A673 (cell line): ENCODE results near the gene PDPR. TPM values are rescaled to one million over a fixed set of nuclear protein-coding genes. Genes with fewer than 3 reads are reported as not detected.
"Not testable (repeated sequence)": the region's sequence is repeated elsewhere in the genome, so short reads cannot be mapped to it uniquely, and the experiment has no call there.

Source experiments
- BruUV-seq: library from RNA; stranded (reverse); fragments of 400-500 nt; replicated peaks from 2 replicates; lab custom pipeline; 2021; lab: Mats Ljungman, UMichigan
- CTCF ChIA-PET: fragments of 300-600 bp; sonication (Branson Sonifier 250); formaldehyde crosslinking; loops from one replicate; lab custom pipeline; 2022; ENCODE audit warnings: antibody characterized with exemption; lab: Charles Lee
- POLR2A ChIA-PET: fragments of 300-600 bp; sonication (Branson Sonifier 250); formaldehyde crosslinking; loops from one replicate; lab custom pipeline; 2022; ENCODE audit warnings: antibody characterized with exemption; ENCODE audit not compliant: low non-redundant PET; lab: Charles Lee
- DNase-seq: peaks from one replicate; pipeline ENCODE4 v3.0.0-alpha.2; 2015; ENCODE audit warnings: low spot score
- H3K27ac ChIP-seq: fragments of 200-600 bp; sonication (generic); 2 replicates; pipeline ENCODE4 v1.5.1; 2016; ENCODE audit warnings: mixed run types, low read depth, mild to moderate bottlenecking, mixed read lengths, antibody characterized with exemption, low read length; ENCODE audit not compliant: poor library complexity, severe bottlenecking
- H3K27me3 ChIP-seq: fragments of 200-600 bp; sonication (generic); replicated peaks from 2 replicates; pipeline ENCODE4 v1.6.1; 2017; ENCODE audit warnings: mixed run types, low read depth, mild to moderate bottlenecking, mixed read lengths, antibody characterized with exemption, low read length; ENCODE audit not compliant: insufficient read depth, poor library complexity
- H3K36me3 ChIP-seq: fragments of 200-600 bp; sonication (generic); 2 replicates; pipeline ENCODE4 v1.6.1; 2016; ENCODE audit warnings: mixed run types, mild to moderate bottlenecking, mixed read lengths, antibody characterized with exemption, low read length; ENCODE audit not compliant: insufficient read depth, poor library complexity, severe bottlenecking
- H3K4me1 ChIP-seq: fragments of 200-600 bp; sonication (generic); 2 replicates; pipeline ENCODE4 v1.6.1; 2017; ENCODE audit warnings: mixed run types, mild to moderate bottlenecking, mixed read lengths, antibody characterized with exemption, low read length; ENCODE audit not compliant: insufficient read depth, poor library complexity, severe bottlenecking
- H3K4me3 ChIP-seq: fragments of 200-600 bp; sonication (generic); 2 replicates; pipeline ENCODE4 v1.5.1; 2016; ENCODE audit warnings: low read depth, mixed run types, mild to moderate bottlenecking, mixed read lengths, low read length; ENCODE audit not compliant: poor library complexity, severe bottlenecking
- H3K9me3 ChIP-seq: fragments of 200-600 bp; sonication (generic); 2 replicates; pipeline ENCODE4 v1.6.1; 2016; ENCODE audit warnings: mixed run types, low read depth, mild to moderate bottlenecking, mixed read lengths, antibody characterized with exemption, low read length; ENCODE audit not compliant: poor library complexity, severe bottlenecking
- intact Hi-C: fragments of 100-400 bp; cut with micrococcal nuclease; formaldehyde crosslinking; loops from one replicate; pipeline ENCODE4 v1.10.0; 2022; ENCODE audit not compliant: unreplicated experiment
- total RNA-seq: library from RNA; stranded (reverse); gene quantifications from 2 replicates; pipeline ENCODE4 v1.2.3, GENCODE V29; 2021

Gene PDPR
- total RNA-seq, 1 experiment from 2014 or later: 39.8 TPM

DNA sequence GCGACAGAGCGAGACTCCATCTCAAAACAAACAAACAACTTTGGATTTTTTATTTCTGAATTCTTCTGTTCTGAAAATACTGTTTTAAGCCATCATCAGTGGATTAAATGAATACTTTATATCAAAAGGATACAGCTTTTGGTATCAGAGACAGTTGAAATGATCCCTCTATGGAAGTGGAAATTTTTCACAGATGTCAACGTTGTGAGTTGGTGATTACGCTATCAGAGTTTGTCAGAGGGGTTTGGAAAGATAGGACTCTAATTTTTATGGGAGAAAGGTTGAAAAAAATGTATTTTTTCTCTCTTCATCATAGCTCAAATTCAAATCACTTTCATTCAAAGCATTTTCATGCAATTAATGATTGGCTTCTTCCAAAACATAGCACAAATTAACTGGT is 30.2 kb upstream of the PDPR start:
- H3K4me1 ChIP-seq, H3K27ac ChIP-seq, H3K9me3 ChIP-seq, CTCF ChIA-PET, DNase-seq, H3K36me3 ChIP-seq, BruUV-seq, H3K4me3 ChIP-seq, intact Hi-C loops, H3K27me3 ChIP-seq, POLR2A ChIA-PET: not testable (repeated sequence)

GRCh38 chr16:70088160-70088559 is 26.0 kb upstream of the PDPR start:
- CTCF ChIA-PET: not testable (repeated sequence)

DNA sequence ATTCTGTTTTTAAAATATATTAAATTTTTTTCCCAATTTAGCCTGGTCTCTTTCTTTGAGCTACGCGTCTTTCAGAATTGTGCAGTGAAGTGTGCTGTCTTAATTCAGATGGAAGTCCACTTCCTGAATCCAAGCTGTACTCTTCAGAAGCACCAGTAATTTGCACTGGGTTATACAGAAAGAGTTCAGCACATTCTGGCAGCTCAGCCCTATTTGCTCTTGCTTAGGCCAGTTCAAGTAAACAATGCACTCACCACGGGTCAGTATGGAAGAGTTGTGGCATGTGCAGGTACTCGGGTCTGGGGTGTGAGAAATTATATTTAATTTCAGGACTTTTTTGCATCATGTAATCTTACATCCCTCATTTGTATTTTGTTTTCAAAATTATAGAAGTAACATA is 25.3 kb upstream of the PDPR start:
- intact Hi-C loops, POLR2A ChIA-PET, H3K27me3 ChIP-seq, CTCF ChIA-PET, H3K36me3 ChIP-seq, H3K9me3 ChIP-seq, H3K27ac ChIP-seq, BruUV-seq, H3K4me1 ChIP-seq, H3K4me3 ChIP-seq, DNase-seq: not testable (repeated sequence)

More at GRCh38 chr16:70088160-70088559, 26.0 kb upstream of the PDPR start:
- H3K36me3 ChIP-seq, H3K9me3 ChIP-seq, intact Hi-C loops, H3K27me3 ChIP-seq, POLR2A ChIA-PET, H3K27ac ChIP-seq, DNase-seq, BruUV-seq, H3K4me3 ChIP-seq, H3K4me1 ChIP-seq: not testable (repeated sequence)

DNA sequence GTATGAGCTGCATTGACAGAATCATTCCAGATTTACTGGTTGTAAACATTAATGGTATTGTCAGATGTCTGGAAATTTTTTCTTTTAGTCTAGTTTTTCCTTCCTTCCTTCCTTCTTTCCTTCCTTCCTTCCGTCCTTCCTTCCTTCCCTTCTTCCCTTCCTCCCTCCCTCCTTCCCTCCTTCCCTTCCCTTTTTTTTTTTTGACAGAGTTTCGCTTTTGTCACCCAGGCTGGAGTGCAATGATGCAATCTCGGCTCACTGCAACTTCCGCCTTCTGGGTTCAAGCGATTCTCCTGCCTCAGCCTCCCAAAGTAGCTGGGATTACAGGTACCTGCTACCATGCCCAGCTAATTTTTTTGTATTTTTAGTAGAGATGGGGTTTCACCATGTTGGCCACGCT is 24.8 kb upstream of the PDPR start:
- BruUV-seq, intact Hi-C loops, H3K36me3 ChIP-seq, H3K9me3 ChIP-seq, POLR2A ChIA-PET, H3K4me1 ChIP-seq, H3K27ac ChIP-seq, H3K4me3 ChIP-seq, H3K27me3 ChIP-seq, DNase-seq, CTCF ChIA-PET: not testable (repeated sequence)

- CTCF ChIA-PET, BruUV-seq, DNase-seq, H3K4me3 ChIP-seq, intact Hi-C loops, H3K27ac ChIP-seq, POLR2A ChIA-PET, H3K36me3 ChIP-seq, H3K27me3 ChIP-seq, H3K9me3 ChIP-seq, H3K4me1 ChIP-seq: not testable (repeated sequence)
Measured at GRCh38 chr16:70091104-70091503, 23.0 kb upstream of the PDPR start.

DNA sequence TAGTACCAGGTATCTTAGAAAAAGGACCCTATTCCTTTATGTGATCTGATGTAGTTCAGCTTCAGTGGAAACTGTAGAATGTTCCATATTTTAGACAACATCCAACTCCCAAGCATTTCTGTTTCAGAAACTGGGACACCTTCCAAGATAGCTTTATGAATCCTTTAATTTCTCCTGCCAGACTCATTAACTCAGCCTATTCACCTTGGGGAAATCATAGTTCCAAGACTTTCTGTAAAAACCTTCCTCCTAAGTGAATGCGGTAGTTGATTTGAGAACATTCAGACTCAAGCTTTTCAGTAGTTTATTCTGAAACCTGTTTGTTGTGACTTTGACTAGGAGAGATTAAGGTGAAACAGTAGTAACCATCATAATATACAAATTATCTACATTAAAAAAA is 20.0 kb upstream of the PDPR start:
- POLR2A ChIA-PET, H3K9me3 ChIP-seq, H3K36me3 ChIP-seq, H3K27ac ChIP-seq, CTCF ChIA-PET, intact Hi-C loops, H3K27me3 ChIP-seq, H3K4me3 ChIP-seq, H3K4me1 ChIP-seq, DNase-seq: not testable (repeated sequence)
- BruUV-seq: TSS peak; percentile 68

DNA sequence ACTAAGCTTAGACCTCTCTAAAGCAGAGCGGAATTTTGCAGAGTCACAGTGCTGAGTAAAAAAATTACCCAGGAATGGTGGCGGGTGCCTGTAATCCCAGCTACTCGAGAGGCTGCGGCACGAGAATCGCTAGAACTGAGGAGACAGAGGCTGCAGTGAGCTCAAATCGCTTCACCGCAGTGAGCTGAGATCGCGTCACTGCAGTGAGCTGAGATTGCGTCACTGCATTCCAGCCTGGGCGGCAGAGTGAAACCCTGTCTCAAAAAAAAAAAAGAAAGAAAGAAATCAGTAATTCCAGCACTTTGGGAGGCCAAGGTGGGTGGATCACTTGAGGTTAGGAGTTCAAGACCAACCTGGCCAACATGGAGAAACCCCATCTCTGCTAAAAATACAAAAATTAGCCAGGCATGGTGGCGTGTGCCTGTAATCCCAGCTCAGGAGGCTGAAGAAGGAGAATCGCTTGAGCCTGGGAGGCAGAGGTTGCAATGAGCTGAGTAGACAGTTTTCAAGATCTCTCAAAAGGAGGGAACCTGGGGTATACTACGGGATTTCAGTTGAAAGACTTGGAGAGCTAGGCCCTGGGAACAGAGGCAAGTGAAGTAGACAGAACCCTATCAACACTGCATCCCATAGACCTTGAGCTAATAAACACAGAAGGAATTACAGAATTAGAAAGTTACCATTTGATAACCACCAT is 4.4 kb upstream of the PDPR start:
- H3K9me3 ChIP-seq, H3K27ac ChIP-seq, POLR2A ChIA-PET, H3K4me1 ChIP-seq, H3K4me3 ChIP-seq, BruUV-seq, intact Hi-C loops, CTCF ChIA-PET, H3K27me3 ChIP-seq, H3K36me3 ChIP-seq: not testable (repeated sequence)
- DNase-seq: peak; percentile 35

GRCh38 chr16:70112162-70112561 is 2.0 kb upstream of the PDPR start:
- H3K4me1 ChIP-seq, H3K36me3 ChIP-seq, CTCF ChIA-PET, DNase-seq, H3K4me3 ChIP-seq, BruUV-seq, H3K27ac ChIP-seq, intact Hi-C loops, H3K27me3 ChIP-seq, H3K9me3 ChIP-seq, POLR2A ChIA-PET: not testable (repeated sequence)
